Thoracic aorta (tissue), 2 donors: ENCODE data around the gene SESN3. TPM values are rescaled to one million over a fixed set of nuclear protein-coding genes. Genes with fewer than 3 reads are reported as not detected.

ENCODE experiments used
- ATAC-seq: fragments of 150-250 bp; one replicate; pipeline ENCODE4 v1.8.0; 2017; ENCODE audit warnings: low read depth; ENCODE audit not compliant: insufficient number of reproducible peaks, low FRiP score
- DNase-seq: peaks from one replicate; pipeline ENCODE4 v3.0.0-alpha.2; 2020; ENCODE audit warnings: low spot score
- H3K27ac ChIP-seq, 2 donors: fragments of 200-600 bp; sonication (generic); 1 replicate in 1 of 2; 2 replicates in 1 of 2; pipeline ENCODE4 v1.5.1; 2016; ENCODE audit warnings: mild to moderate bottlenecking in 2 of 2, moderate library complexity in 2 of 2
- H3K27me3 ChIP-seq: fragments of 200-600 bp; sonication (generic); replicated peaks from 2 replicates; pipeline ENCODE4 v1.6.0; 2016; ENCODE audit warnings: mild to moderate bottlenecking; ENCODE audit not compliant: insufficient read depth
- H3K36me3 ChIP-seq: fragments of 200-600 bp; sonication (generic); one replicate; pipeline ENCODE4 v1.5.1; 2016
- H3K4me1 ChIP-seq, 2 donors: fragments of 200-600 bp; sonication (generic); 1 replicate in 1 of 2; 2 replicates in 1 of 2; pipeline versions ENCODE4 v1.5.1 to v1.6.0; 2016; ENCODE audit warnings: low read depth in 2 of 2, mild to moderate bottlenecking in 1 of 2; ENCODE audit not compliant: control insufficient read depth in 1 of 2
- H3K4me3 ChIP-seq: fragments of 200-600 bp; sonication (generic); 2 replicates; pipeline ENCODE4 v1.5.1; 2016; ENCODE audit warnings: mild to moderate bottlenecking
- H3K9me3 ChIP-seq: fragments of 200-600 bp; sonication (generic); 2 replicates; pipeline ENCODE4 v1.5.1; 2016
- total RNA-seq, 2 donors: library from RNA; depleted of rRNA; stranded (reverse); fragments of >200 nt; gene quantifications; one replicate each; pipeline versions ENCODE4 v1.1.0 to v1.2.3, GENCODE V29; 2016
- TF ChIP-seq, protein P1 (sequence below): fragments of 200-600 bp; sonication (generic); IDR thresholded peaks from one replicate; pipeline ENCODE4 v1.5.1; 2019; ENCODE audit warnings: antibody characterized with exemption

SESN3 gene
- total RNA-seq, 2 donors from 2014 or later = 37.9 to 41.3 TPM

- Histone ChIP-seq H3K27ac (peak overlapping the region in 1 of 2 donors; percentile 13), H3K9me3 (no peaks in the 10 kb centered on the region), H3K4me3 (no peak overlapping the region), H3K27me3 (no peaks in the 10 kb centered on the region), H3K36me3 (no peaks in the 10 kb centered on the region), H3K4me1 (peaks cover 0 to 13% of the 10 kb centered on the region in 2 donors)
- TF ChIP-seq, protein P1, sequence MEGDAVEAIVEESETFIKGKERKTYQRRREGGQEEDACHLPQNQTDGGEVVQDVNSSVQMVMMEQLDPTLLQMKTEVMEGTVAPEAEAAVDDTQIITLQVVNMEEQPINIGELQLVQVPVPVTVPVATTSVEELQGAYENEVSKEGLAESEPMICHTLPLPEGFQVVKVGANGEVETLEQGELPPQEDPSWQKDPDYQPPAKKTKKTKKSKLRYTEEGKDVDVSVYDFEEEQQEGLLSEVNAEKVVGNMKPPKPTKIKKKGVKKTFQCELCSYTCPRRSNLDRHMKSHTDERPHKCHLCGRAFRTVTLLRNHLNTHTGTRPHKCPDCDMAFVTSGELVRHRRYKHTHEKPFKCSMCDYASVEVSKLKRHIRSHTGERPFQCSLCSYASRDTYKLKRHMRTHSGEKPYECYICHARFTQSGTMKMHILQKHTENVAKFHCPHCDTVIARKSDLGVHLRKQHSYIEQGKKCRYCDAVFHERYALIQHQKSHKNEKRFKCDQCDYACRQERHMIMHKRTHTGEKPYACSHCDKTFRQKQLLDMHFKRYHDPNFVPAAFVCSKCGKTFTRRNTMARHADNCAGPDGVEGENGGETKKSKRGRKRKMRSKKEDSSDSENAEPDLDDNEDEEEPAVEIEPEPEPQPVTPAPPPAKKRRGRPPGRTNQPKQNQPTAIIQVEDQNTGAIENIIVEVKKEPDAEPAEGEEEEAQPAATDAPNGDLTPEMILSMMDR = no peak
- DNase-seq (no peak), ATAC-seq (no peak)
These were observed 86.4 kb downstream of the SESN3 start for GRCh38 chr11:95144313-95145235.

DNA sequence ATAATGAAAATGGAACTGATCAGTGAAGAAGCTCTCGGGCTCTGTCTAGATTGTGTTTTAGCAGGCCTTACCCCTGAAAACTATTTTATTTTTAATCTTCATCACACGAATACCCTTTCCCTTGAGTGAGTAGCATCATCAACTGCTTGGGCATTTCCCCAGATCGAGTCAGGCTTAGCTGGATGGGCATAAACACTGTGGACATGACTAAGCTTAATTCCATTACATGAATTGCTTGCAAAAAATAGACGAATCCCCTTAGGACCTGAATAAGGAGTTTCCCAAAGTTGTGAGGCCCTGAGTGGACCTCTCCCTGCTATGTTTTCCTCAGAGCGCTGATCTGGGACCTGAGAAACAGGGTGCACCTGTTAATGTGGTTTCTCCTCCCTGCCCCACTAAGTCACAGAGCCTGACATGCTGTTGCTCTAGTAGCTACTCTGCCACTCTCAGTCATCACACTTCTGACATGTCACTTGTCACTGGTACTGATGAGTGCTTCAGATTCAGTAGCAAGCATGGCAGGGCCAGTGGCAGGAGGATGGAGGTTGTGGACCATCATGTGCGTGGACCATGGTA lies 87.8 kb downstream of the SESN3 start:
- Histone ChIP-seq H3K4me1 (peaks cover 0 to 11% of the 10 kb centered on the region in 2 donors), H3K27ac (no peak overlapping the region), H3K27me3 (no peaks in the 10 kb centered on the region), H3K36me3 (no peaks in the 10 kb centered on the region), H3K9me3 (no peaks in the 10 kb centered on the region), H3K4me3 (no peak overlapping the region)
- ATAC-seq (no peak), DNase-seq (no peak)
- TF ChIP-seq, protein P1 = no peak

DNA sequence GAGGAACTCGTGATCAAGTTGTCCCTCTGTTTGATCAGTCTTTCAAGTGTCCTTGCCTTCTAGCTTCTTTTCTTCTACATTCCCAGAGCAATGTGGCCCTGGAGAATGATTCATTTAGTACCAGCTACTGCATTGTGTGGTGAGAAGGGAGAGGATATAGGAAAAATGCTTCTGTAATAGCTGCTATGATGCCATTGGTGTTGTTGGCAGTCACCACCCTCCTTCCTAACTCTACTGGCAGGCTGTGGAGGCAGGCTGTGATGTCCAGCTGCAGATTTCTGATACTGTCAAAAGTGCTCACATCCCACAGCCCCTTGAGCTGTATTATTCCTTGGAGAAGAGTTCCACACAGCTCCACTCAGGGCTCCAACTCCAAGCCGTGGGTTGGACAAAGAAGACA lies 88.6 kb downstream of the SESN3 start:
- no peaks in the 10 kb centered on the region for H3K9me3 ChIP-seq
- DNase-seq (no peak), ATAC-seq (no peak)
- no peaks in the 10 kb centered on the region for H3K36me3 ChIP-seq
- TF ChIP-seq, protein P1 = no peak
- no peak overlapping the region for H3K27ac ChIP-seq
- no peak overlapping the region for H3K4me3 ChIP-seq
- peaks cover 0 to 11% of the 10 kb centered on the region in 2 donors for H3K4me1 ChIP-seq
- no peaks in the 10 kb centered on the region for H3K27me3 ChIP-seq

- no peak overlapping the region for H3K27ac ChIP-seq
- no peaks in the 10 kb centered on the region for H3K27me3 ChIP-seq
- peaks cover 0 to 11% of the 10 kb centered on the region in 2 donors for H3K4me1 ChIP-seq
- no peak for DNase-seq
- no peak for ATAC-seq
- no peak overlapping the region for H3K4me3 ChIP-seq
- no peaks in the 10 kb centered on the region for H3K36me3 ChIP-seq
- no peaks in the 10 kb centered on the region for H3K9me3 ChIP-seq
- TF ChIP-seq, protein P1 = no peak
These were observed 90.5 kb downstream of the SESN3 start for GRCh38 chr11:95140397-95141033.

- DNase-seq = no peak
- Histone ChIP-seq H3K36me3 (no peaks in the 10 kb centered on the region), H3K4me1 (no peaks in the 10 kb centered on the region), H3K27ac (no peak overlapping the region), H3K9me3 (no peaks in the 10 kb centered on the region), H3K4me3 (no peak overlapping the region), H3K27me3 (no peaks in the 10 kb centered on the region)
- TF ChIP-seq, protein P1 = no peak
- no peak for ATAC-seq
These were observed 92.6 kb downstream of the SESN3 start for GRCh38 chr11:95138448-95138847.
